SK-N-SH (cell line): ENCODE measurements around the gene TMEM255B.

Experiments
- CTCF ChIP-seq: fragments of 200-600 bp; sonication (generic); IDR thresholded peaks from 2 replicates; pipeline ENCODE4 v1.6.1; 2017; ENCODE audit warnings: antibody characterized with exemption, mild to moderate bottlenecking, moderate library complexity
- ELF1 ChIP-seq: IDR thresholded peaks from 2 replicates; pipeline ENCODE4 v1.4.0; 2012
- EZH2phosphoT487 ChIP-seq: fragments of 200-600 bp; sonication (generic); IDR thresholded peaks from 2 replicates; pipeline ENCODE4 v1.6.1; 2017; ENCODE audit warnings: low read depth, mixed run types, mild to moderate bottlenecking, antibody characterized with exemption, moderate library complexity, borderline replicate concordance
- FOXJ3 ChIP-seq: sonication (generic); formaldehyde crosslinking; IDR thresholded peaks from 2 replicates; pipeline ENCODE4 v1.5.1; 2020; ENCODE audit warnings: mild to moderate bottlenecking, missing genetic modification reagents
- IRF3 ChIP-seq: fragments of 150-350 bp; IDR thresholded peaks from 2 replicates; pipeline ENCODE4 v1.6.1; 2016; ENCODE audit warnings: mild to moderate bottlenecking, low read depth, low read length
- MAX ChIP-seq: IDR thresholded peaks from 2 replicates; pipeline ENCODE4 v1.4.0; 2012; ENCODE audit warnings: low read depth
- MXI1 ChIP-seq: IDR thresholded peaks from 2 replicates; pipeline ENCODE4 v1.6.1; 2012; ENCODE audit warnings: mild to moderate bottlenecking, low read depth, low read length, improper control_type of control experiment
- RAD21 ChIP-seq: IDR thresholded peaks from 2 replicates; pipeline ENCODE4 v1.6.1; 2012; ENCODE audit warnings: mild to moderate bottlenecking, low read length
- RFX5 ChIP-seq: IDR thresholded peaks from 2 replicates; pipeline ENCODE4 v1.6.1; 2012; ENCODE audit warnings: mild to moderate bottlenecking, improper control_type of control experiment, low read length
- TAF1 ChIP-seq: IDR thresholded peaks from 2 replicates; pipeline ENCODE4 v1.6.1; 2012; ENCODE audit warnings: low read depth, mild to moderate bottlenecking, low read length, moderate library complexity, borderline replicate concordance
- USF2 ChIP-seq: fragments of 150-350 bp; IDR thresholded peaks from 2 replicates; pipeline ENCODE4 v1.6.1; 2017; ENCODE audit warnings: antibody characterized with exemption, low read length, low read depth, borderline replicate concordance

GRCh38 chr13:113750554-113751399 lies 8.2 kb upstream of the TMEM255B start:
- TF ChIP-seq MXI1: no peak
- TF ChIP-seq USF2: no peak
- TF ChIP-seq FOXJ3 (CRISPR knock-in tag): no peak
- no peak for TF ChIP-seq CTCF
- no peak for TF ChIP-seq MAX
- no peak for TF ChIP-seq RFX5
- no peak for TF ChIP-seq TAF1
- no peak for TF ChIP-seq EZH2phosphoT487
- TF ChIP-seq ELF1: no peak
- TF ChIP-seq IRF3: no peak
- TF ChIP-seq RAD21: no peak
